Liver (tissue), 9 donors: ENCODE results near the gene SMIM13. TPM values are rescaled to one million over a fixed set of nuclear protein-coding genes. Genes with fewer than 3 reads are reported as not detected.
A peak's percentile ranks its signal among the peaks of the same experiment; 100 is the strongest.

Experiments used
- DNase-seq: peaks from one replicate; pipeline ENCODE4 v3.0.0-alpha.2; 2017; ENCODE audit warnings: low spot score
- H3K27ac ChIP-seq, 2 donors: one replicate each; pipeline ENCODE4 v1.7.0; 2013; ENCODE audit warnings: inconsistent platforms in 2 of 2, low read length in 2 of 2, control low read depth in 1 of 2, low read depth in 1 of 2, mild to moderate bottlenecking in 1 of 2
- H3K27me3 ChIP-seq, 4 donors: one replicate each; pipeline versions ENCODE4 v1.6.1 to v1.7.0; 2013; ENCODE audit warnings: low read length in 3 of 4, inconsistent platforms in 1 of 4, mild to moderate bottlenecking in 1 of 4, moderate library complexity in 1 of 4; ENCODE audit not compliant: control insufficient read depth in 4 of 4, insufficient read depth in 4 of 4
- H3K36me3 ChIP-seq, 4 donors: one replicate each; pipeline versions ENCODE4 v1.6.1 to v1.7.0; 2013; ENCODE audit warnings: low read length in 3 of 4, mild to moderate bottlenecking in 3 of 4, low read depth in 1 of 4, moderate library complexity in 1 of 4; ENCODE audit not compliant: control insufficient read depth in 4 of 4, insufficient read depth in 3 of 4
- H3K4me1 ChIP-seq, 4 donors: one replicate each; pipeline versions ENCODE4 v1.6.1 to v1.7.0; 2013; ENCODE audit warnings: low read length in 3 of 4, mild to moderate bottlenecking in 3 of 4, moderate library complexity in 1 of 4; ENCODE audit not compliant: control insufficient read depth in 4 of 4, insufficient read depth in 4 of 4
- H3K4me3 ChIP-seq, 3 donors: one replicate each; pipeline versions ENCODE4 v1.6.1 to v1.7.0; 2013; ENCODE audit warnings: low read length in 3 of 3, control low read depth in 1 of 3, low read depth in 1 of 3, mild to moderate bottlenecking in 1 of 3
- H3K9ac ChIP-seq, 2 donors: one replicate each; pipeline ENCODE4 v1.7.0; 2013; ENCODE audit warnings: low read length in 2 of 2, mild to moderate bottlenecking in 2 of 2, moderate library complexity in 2 of 2, control low read depth in 1 of 2, low read depth in 1 of 2
- H3K9me3 ChIP-seq, 4 donors: one replicate each; pipeline versions ENCODE4 v1.6.1 to v1.7.0; 2013; ENCODE audit warnings: low read length in 3 of 4; ENCODE audit not compliant: control insufficient read depth in 4 of 4
- ATF3 ChIP-seq: IDR thresholded peaks from 2 replicates; pipeline ENCODE4 v1.6.1; 2016; ENCODE audit warnings: antibody characterized with exemption
- CTCF ChIP-seq: fragments of 150-350 bp; IDR thresholded peaks from 2 replicates; pipeline ENCODE4 v1.5.1; 2017; ENCODE audit warnings: improper control_type of control experiment, low read depth, low read length; ENCODE audit not compliant: missing input control
- EGR1 ChIP-seq, 2 donors: IDR thresholded peaks; 2 replicates each; pipeline ENCODE4 v1.6.1; 2016 to 2018; ENCODE audit warnings: antibody characterized with exemption in 2 of 2, low read depth in 2 of 2
- FOXA1 ChIP-seq: IDR thresholded peaks from 2 replicates; pipeline ENCODE4 v1.6.1; 2016; ENCODE audit warnings: antibody characterized with exemption
- FOXA2 ChIP-seq: IDR thresholded peaks from 2 replicates; pipeline ENCODE4 v1.6.1; 2016; ENCODE audit warnings: antibody characterized with exemption
- GABPA ChIP-seq, 2 donors: IDR thresholded peaks in 1 of 2; conservative IDR thresholded peaks in 1 of 2; 2 replicates each; pipeline ENCODE4 v1.6.1; 2016; ENCODE audit warnings: antibody characterized with exemption in 2 of 2, mild to moderate bottlenecking in 1 of 2, moderate library complexity in 1 of 2
- HNF4A ChIP-seq, 2 donors: conservative IDR thresholded peaks; 2 replicates each; pipeline ENCODE4 v1.6.1; 2016; ENCODE audit warnings: antibody characterized with exemption in 2 of 2, mild to moderate bottlenecking in 2 of 2
- HNF4G ChIP-seq: IDR thresholded peaks from 2 replicates; pipeline ENCODE4 v1.6.1; 2016; ENCODE audit warnings: antibody characterized with exemption
- JUND ChIP-seq, 2 donors: IDR thresholded peaks; 2 replicates each; pipeline ENCODE4 v1.6.1; 2016; ENCODE audit warnings: antibody characterized with exemption in 2 of 2
- MAX ChIP-seq: IDR thresholded peaks from 2 replicates; pipeline ENCODE4 v1.6.1; 2016; ENCODE audit warnings: antibody characterized with exemption
- NR2F2 ChIP-seq: IDR thresholded peaks from 2 replicates; pipeline ENCODE4 v1.6.1; 2016; ENCODE audit warnings: antibody characterized with exemption
- RAD21 ChIP-seq, 2 donors: IDR thresholded peaks; 2 replicates each; pipeline ENCODE4 v1.6.1; 2016; ENCODE audit warnings: antibody characterized with exemption in 2 of 2, mild to moderate bottlenecking in 2 of 2
- REST ChIP-seq: IDR thresholded peaks from 2 replicates; pipeline ENCODE4 v1.6.1; 2016; ENCODE audit warnings: antibody characterized with exemption, mild to moderate bottlenecking
- RXRA ChIP-seq, 2 donors: IDR thresholded peaks; 2 replicates each; pipeline ENCODE4 v1.6.1; 2017 to 2018; ENCODE audit warnings: antibody characterized with exemption in 2 of 2, mild to moderate bottlenecking in 1 of 2
- SP1 ChIP-seq: IDR thresholded peaks from 2 replicates; pipeline ENCODE4 v1.6.1; 2018; ENCODE audit warnings: antibody characterized with exemption, mild to moderate bottlenecking
- TAF1 ChIP-seq: conservative IDR thresholded peaks from 2 replicates; pipeline ENCODE4 v1.6.1; 2016; ENCODE audit warnings: antibody characterized with exemption, mild to moderate bottlenecking
- YY1 ChIP-seq: IDR thresholded peaks from 2 replicates; pipeline ENCODE4 v1.6.1; 2016; ENCODE audit warnings: antibody characterized with exemption, mild to moderate bottlenecking
- ZBTB33 ChIP-seq: IDR thresholded peaks from 2 replicates; pipeline ENCODE4 v1.6.1; 2016; ENCODE audit warnings: antibody characterized with exemption
- WGBS: extraction: QIAGEN DNeasy Blood & Tissue Kit; methylation state at CpG from one replicate; pipeline ENCODE4 v1.1.7; 2013; 5-methylcytosine and 5-hydroxymethylcytosine counted together
- polyA plus RNA-seq, 2 donors: library from polyadenylated mRNA; stranded (reverse) in 1 of 2; unstranded in 1 of 2; fragments of 200-250 nt in 1 of 2; fragments of >200 nt in 1 of 2; fragmentation: Nextera tagmentation in 1 of 2; extraction: Ambion mirVana in 1 of 2; gene quantifications; one replicate each; pipeline versions ENCODE4 v1.2.1 to v1.2.3, GENCODE V29; 2013 to 2015
- total RNA-seq, 2 donors: library from RNA; depleted of rRNA; stranded (reverse); fragments of >200 nt; gene quantifications; one replicate each; pipeline ENCODE4 v1.2.3, GENCODE V29; 2014
- donor health status: healthy.
- donor health status: healthy.
- donor health status: healthy.
- donor health status: healthy.
- donor health status: healthy.

SMIM13 gene
- total and polyA plus RNA-seq, 4 donors = 2.8 to 9.0 (median 5.8) TPM

GRCh38 chr6:11067348-11067747 lies 26.3 kb upstream of the SMIM13 start:
- peak; percentile 56 for DNase-seq
- TF ChIP-seq JUND (IDR thresholded peaks at IDR 0.05) (peak; percentile 80 to 86), HNF4A (conservative IDR thresholded peaks at IDR 0.05) (peak; percentile 88), ATF3 (no peak), MAX (peak; percentile 72), RAD21 (IDR thresholded peaks at IDR 0.05) (peak; percentile 53 to 72), REST (peak; percentile 55), YY1 (peak; percentile 91), ZBTB33 (no peak), SP1 (peak; percentile 90), RXRA (IDR thresholded peaks at IDR 0.05) (peak; percentile 93 to 98), FOXA1 (peak; percentile 60), EGR1 (IDR thresholded peaks at IDR 0.05; ENCODE audit: low read depth in 2 of 2) (peak in 1 of 2 donors; percentile 70), TAF1 (peak; percentile 68), FOXA2 (peak; percentile 62), GABPA (IDR thresholded peaks at IDR 0.05 in 1 of 2, conservative IDR thresholded peaks at IDR 0.05 in 1 of 2) (no peak), NR2F2 (peak; percentile 76), HNF4G (peak; percentile 65), CTCF (no peak)
- Histone ChIP-seq H3K36me3 (no peaks in the 10 kb centered on the region), H3K9ac (peak overlapping the region; percentile 0 to 56), H3K27ac (peak overlapping the region; percentile 81 to 92), H3K4me1 (peaks cover 0 to 31% (median 29%) of the 10 kb centered on the region in 4 donors), H3K27me3 (no peaks in the 10 kb centered on the region), H3K4me3 (no peak overlapping the region), H3K9me3 (no peaks in the 10 kb centered on the region)
- WGBS = 17% methylated on average over 2 of the region's 2 CpGs
